H54 (cell line): Measurements from ENCODE around the gene ZNF200.
A peak's percentile ranks its signal among the peaks of the same experiment; 100 is the strongest.

ENCODE experiments used
- DNase-seq: peaks from one replicate; pipeline ENCODE4 v3.0.0; 2011; ENCODE audit warnings: low spot score, mixed read lengths; ENCODE audit not compliant: insufficient read length
- FAIRE-seq: peaks from 3 replicates; lab custom pipeline; 2011; peaks lifted over from hg19 to GRCh38; lab: Jason Lieb, UNC
- POLR2A ChIP-seq: IDR thresholded peaks from 2 replicates; pipeline ENCODE4 v1.6.1; 2011; ENCODE audit warnings: low read depth, mild to moderate bottlenecking, low read length

Gene ZNF200

DNA sequence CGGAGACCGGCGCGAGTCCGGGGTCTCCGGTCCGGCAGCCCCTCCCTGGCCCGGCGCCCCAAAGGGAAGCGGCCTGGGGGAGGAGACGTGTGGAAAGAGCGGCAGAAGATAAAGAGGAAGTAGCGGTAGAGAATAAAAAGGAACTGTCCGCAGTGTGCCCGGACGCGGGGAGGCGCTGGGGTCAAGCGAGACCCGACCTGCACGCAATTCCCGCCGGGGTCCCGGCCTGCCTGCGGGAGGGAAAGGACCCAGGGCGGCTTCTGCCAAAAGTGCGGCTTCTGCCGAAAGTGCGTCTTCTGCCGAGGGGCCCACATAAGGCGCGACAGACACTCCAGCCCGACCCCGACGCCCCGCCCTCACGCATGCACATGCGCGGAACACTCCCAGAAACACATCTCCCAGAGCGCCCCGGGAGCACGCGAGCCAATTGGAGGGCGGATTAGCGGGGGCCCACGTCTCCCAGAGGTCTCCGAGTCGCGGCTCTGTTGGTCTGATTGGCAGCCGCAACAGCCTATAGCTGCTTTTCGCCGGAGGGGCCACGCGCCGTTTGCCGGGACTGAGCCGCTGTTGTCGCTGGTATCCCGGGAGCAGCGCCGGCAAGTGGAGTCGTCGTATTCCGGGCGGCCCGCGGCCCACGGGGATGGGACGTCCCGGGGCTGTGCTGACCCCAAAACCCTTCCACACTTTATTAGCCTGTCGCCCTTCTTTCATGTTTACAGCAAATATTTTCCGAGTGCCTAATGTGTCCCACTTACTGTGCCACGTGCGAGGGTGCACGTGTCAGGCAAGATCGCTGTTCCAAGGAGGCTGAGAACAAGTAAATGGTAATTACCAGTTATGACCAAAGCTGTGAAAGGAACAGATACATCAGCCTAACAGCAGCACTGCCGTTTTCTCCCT lies 29.4 kb upstream of the ZNF200 start:
- DNase-seq (peak; percentile 98), FAIRE-seq (peak; percentile 50)
- TF ChIP-seq POLR2A, result peak; percentile 52

DNA sequence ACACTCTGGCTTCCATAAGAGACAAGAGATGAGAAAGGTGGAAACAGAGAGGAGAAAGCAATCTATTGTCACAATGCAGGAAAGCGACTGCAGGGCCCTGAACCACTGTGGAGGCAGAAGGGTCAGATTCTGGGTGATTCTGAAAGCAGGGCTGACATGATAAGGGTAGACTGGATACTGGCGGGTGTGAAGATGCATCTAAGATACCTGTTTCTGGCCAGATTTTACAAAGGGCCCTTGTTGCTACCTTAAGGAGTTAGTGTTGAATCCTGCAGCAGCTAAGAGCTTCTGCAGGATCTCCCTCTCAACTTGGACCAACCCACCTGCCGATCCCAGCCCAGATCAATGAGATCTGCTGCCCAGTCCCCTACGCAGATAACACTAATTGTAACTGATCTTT lies 27.6 kb upstream of the ZNF200 start:
- DNase-seq (no peak), FAIRE-seq (no peak)
- TF ChIP-seq POLR2A, result no peak

DNA sequence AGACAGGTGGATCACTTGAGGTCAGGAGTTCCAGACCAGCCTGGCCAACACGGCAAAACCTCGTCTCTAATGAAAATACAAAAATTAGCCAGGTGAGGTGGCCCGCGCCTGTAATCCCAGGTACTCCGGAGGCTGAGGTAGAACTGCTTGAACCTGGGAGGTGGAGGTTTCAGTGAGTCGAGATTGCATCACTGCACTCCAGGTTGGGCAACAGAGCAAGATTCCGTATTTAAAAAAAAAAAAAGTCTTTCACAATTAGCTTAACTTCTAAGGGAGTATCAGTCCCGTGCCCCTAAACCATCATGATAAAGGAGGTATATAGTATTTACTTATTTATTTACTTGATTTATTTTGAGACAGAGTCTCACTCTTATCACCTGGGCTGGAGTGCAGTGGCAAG lies 24.9 kb upstream of the ZNF200 start:
- TF ChIP-seq POLR2A, result no peak
- no peak for DNase-seq
- no peak for FAIRE-seq

DNA sequence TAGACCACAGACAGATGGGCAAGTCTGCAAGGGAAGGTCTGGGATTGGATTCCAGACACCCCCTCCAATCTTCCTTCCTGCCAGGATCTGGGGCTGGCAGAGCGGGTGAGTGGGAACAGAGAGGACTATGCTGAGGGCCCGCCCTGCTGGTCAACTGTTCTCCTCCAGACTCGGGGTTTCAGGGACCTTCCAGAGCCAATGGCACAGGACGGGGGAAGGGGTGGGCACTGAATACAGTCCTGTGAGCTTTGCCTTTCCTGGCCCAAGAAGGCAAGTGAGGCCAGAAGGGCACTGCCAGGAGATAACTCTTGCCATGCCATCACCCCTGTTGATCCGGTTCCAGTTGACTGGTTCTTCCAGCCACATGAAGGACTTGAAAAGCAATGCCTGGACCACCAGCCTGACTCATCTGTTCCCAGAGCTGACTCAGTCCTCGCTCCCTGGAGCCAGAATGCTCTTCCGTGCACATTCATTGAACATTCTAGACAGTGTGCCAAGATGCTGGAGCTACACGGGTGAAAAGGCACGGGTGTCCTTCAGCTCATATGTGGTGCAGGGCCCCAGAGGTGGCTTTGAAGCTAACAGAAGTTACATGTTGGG lies 22.0 kb upstream of the ZNF200 start:
- FAIRE-seq, result no peak
- no peak for TF ChIP-seq POLR2A

DNA sequence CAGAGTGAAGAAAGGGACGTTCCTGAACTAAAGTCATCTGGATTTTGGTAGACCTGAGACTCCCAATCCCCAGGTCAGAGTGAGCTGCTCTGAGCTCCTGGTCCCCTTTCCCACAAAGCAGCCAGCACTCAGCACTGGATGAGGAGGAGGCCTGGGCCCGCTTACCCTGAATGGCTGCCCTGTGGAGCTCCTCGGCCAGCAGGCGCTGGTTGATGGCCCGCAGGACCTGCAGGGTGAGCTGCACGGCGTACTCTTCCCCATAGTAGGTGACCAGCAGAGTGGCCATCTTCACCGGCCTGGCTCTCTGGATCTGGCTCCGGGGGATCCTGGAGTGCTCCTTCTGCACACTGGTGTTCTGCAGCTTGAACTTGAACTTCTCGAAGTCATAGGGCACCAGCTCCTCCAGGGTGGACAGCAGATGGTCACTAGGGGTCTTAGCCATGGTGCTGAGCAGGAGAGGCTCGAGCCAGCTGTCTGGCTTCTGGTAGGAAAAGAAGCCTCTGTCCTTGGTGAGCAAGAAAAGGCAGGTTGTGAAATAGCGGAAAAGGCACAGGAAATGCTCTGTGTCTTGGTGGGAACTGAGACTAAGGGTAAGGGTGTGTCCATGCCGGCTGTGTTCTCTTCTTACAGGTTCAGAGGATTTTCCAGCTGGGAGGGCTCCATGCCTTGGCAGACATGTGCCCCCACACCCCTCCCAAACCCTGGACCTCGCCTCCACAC lies 21.3 kb upstream of the ZNF200 start, which contains the start of gene MEFV:
Gene MEFV (minus strand): TSS at position 488 of the 720 bp plus-strand sequence. CDS start 46 bp downstream, at position 442.
- FAIRE-seq, result no peak
- TF ChIP-seq POLR2A, result no peak
- DNase-seq, result no peak

More for the DNA sequence above, 22.0 kb upstream of the ZNF200 start:
- no peak for DNase-seq

DNA sequence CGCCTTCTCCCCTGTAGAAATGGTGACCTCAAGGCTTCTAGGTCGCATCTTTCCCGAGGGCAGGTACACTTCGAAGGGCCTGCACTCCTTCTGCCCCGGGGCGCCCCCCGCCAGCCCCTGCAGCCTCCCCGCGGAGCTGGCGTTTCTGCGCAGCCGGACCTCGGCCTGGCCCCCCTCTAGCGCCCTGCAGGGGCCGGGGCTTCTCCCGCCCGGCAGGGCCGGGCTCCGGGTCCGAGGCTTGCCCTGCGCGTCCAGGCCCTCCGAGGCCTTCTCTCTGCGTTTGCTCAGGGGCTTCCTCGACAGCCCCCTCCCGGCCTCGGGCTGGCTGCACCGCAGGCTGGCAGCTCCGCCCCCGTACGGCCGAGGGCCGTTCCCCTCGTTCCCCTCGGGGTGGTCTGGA lies 19.4 kb upstream of the ZNF200 start:
- DNase-seq (no peak), FAIRE-seq (no peak)
- TF ChIP-seq POLR2A, result no peak

DNA sequence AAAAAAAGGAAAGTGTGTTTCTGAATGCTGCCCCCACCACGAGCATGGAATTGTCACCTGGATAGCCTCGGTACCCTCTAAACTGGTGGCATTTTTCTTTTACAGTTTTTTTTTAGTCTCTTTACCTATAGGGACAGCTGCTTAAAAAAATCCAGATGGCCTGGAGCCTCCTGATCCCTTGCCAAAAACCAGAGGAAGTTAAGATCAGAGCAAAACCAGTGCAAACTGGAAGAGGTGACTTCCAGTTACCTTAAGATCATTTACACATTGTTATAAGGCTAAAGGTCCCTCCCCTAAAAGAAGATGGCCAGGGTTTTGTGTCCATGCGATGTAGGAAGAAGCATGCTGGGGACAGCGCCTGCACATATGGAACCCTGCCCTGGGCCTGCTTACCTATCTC lies 18.0 kb upstream of the ZNF200 start:
- no peak for TF ChIP-seq POLR2A
- FAIRE-seq, result no peak
- DNase-seq, result no peak

DNA sequence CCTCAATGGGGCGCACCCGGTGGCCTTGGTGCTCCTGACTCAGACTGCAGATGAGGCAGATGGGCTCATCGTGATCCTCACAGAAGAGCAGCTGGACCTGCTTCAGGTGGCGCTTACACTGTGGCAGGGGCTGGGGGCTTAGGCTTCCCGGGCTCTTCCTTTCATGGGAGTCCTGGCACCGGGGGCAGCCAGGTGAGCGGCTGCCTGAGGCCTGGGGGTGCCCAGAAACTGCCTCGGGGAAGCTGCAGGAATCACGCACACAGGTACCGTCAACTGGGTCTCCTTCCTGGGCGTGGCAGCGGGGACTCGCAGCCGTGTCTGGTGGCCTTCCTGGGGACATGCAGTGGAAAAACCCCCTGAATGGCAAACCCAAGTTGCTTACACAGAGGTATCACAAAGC lies 14.5 kb upstream of the ZNF200 start:
- TF ChIP-seq POLR2A, result no peak
- FAIRE-seq (no peak), DNase-seq (no peak)

DNA sequence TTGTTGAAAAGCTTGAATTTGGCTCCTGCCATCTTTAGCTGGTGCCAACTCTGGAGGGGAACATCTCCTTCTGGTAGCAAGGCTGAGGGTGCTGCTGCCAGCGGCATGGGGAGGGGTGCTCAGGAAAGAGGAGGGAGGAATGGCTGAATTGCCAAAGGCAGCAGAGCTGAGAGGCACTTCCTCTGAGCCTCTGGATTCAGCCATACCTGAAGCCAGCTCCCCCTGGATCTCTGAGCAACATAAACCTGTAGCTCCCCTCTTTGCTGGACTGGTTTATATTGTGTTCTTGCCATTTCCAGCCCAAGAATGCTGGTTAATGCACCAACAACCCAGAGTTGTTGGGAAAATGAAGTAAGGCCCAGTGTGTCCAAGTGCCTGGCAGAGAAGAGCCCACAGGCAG lies 14.1 kb upstream of the ZNF200 start:
- FAIRE-seq (no peak), DNase-seq (no peak)
- TF ChIP-seq POLR2A, result no peak

DNA sequence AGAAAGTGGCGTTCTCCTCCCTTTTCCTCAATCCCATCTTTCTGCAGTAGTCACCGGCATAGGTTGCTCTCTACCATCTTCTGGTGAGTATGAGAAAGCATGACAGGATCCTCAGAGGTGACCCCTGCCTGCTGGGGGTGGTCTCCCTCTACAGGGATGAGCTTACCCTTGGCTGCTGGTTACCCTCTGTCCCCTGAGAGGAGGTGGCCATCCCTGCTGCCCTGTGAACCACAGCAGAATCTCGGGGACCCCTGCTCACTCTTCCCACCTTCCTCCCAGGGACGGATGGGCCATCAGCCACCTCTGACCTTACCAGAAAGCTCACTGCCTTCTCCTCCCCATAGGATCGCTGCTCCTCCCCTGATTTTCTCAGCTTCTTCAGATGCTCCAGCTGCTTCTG lies 13.6 kb upstream of the ZNF200 start:
- FAIRE-seq, result no peak
- TF ChIP-seq POLR2A, result no peak

DNA sequence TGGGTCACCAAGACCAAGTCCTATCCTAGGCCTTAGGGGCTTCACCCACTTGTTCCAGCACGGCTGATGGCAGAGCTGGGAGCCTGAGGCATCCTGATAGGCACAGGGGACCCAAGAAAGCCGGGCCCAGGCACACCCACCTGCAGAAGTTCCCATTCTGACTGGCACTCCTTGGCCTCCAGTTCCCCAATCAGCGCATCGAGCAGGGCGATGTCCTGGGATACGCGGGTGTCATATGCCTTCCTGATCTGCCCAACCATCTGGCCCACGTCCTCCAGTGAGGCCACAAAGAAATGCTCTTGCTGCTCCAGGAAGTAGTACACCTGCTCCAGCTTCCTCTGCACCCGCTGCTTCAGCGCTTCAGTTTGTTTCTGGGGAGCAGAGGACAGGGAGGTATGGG lies 11.9 kb upstream of the ZNF200 start:
- DNase-seq, result no peak
- FAIRE-seq, result no peak
- TF ChIP-seq POLR2A, result no peak

More for the DNA sequence above, 13.6 kb upstream of the ZNF200 start:
- no peak for DNase-seq

DNA sequence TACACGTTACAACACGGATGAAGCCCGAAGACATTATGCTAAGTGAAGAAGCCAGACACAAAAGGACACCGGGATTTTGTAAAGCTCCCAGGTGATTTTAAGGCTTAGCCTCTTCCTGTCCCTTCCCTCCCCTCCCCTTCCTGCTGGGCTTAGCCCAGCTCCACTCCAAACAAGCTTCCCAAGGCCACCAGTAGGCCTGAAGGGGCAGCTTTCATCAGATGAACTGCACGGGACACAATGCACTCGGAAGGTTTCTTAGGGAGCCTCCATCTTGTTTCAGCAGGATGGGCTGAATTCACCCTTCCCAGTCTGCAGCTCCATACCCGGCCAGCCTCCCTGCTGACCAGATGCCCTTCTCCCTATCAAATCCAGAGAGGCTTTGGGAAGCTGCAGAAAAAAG lies 11.0 kb upstream of the ZNF200 start:
- FAIRE-seq, result no peak

DNA sequence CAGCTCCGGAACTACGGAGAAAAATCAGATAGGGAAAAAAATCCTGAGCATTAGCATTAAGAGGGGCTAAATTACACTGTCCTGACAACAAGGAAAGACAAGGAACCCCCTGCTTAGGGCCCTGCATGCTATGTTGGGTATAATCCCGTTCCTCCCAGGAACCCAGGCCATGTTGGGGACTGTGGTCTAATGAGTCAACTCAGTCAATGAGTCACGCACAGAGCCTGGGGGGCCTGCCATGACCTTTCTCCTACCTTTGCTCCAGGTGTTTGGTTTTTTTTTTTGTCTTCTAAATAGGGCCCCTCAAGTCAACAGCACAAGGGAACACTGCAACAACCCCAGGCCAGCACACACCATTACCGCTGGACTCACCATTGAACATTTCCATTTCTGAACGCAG lies 8.9 kb upstream of the ZNF200 start:
- no peak for FAIRE-seq

More for the DNA sequence above, 11.0 kb upstream of the ZNF200 start:
- DNase-seq, result no peak
- no peak for TF ChIP-seq POLR2A

DNA sequence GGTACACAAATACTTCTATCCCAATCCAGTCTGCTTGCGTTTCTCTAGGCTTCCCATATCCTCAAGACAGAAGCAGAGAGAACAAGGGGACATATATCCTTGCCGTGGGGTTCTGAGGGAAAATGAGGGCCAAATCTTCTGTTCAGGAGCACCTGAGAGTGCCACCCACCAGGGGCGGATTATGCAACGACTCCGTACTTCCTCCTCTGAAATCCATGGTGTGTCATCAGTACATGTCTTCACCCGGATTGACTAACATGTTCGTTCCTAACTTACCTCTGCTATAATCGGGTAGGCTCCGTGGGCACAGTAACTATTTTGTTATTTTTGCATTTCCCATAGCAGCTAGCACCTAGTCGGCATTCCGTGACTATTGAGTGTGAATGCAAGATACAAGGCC lies 7.8 kb upstream of the ZNF200 start:
- TF ChIP-seq POLR2A, result no peak

More for the DNA sequence above, 8.9 kb upstream of the ZNF200 start:
- no peak for TF ChIP-seq POLR2A
- DNase-seq, result no peak

More for the DNA sequence above, 7.8 kb upstream of the ZNF200 start:
- FAIRE-seq (no peak), DNase-seq (no peak)
